B cell (primary cell): ENCODE results near the gene FARP1.

ENCODE experiments used
- CTCF ChIP-seq: fragments of 200-600 bp; IDR thresholded peaks from one replicate; pipeline ENCODE4 v1.8.0; 2022; ENCODE audit warnings: antibody characterized with exemption, mild to moderate bottlenecking
- EZH2 ChIP-seq: IDR thresholded peaks from 2 replicates; pipeline ENCODE4 v1.6.1; 2012; ENCODE audit warnings: borderline replicate concordance, low read depth, mild to moderate bottlenecking, moderate library complexity, low read length; ENCODE audit not compliant: insufficient read depth, poor library complexity, severe bottlenecking

DNA sequence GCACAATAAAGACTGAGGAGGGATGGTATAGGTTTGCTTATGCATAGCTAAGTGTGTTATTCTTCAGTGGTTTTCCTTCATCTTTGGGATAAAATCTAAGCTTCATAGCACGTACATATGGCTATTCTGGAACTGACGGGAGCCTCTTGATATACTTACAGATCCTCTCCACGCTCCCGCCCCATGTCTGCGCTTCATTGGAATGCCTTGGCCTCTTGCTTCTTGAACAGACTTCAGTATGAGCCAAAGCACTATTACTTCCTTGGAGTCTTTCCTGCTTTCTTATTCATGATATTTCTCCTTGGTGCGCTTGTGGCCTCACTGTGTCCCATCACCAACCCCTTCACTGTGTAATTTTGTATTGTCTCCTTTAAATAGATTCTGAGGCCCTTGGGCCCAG lies 145.3 kb downstream of the FARP1 start:
- TF ChIP-seq CTCF (no peak), EZH2 (no peak)
